Measurements from ENCODE around the gene DCTD.

Gene DCTD

GRCh38 chr4:182897601-182898478, 19.3 kb downstream of the DCTD start:
- no peak for TF ChIP-seq CTCF (IDR thresholded peaks at IDR 0.05)
- H3K9me3 ChIP-seq: no peaks in the 10 kb centered on the region
- intact Hi-C loops (cut with DNase I; ENCODE audit: low total_unique reads): no loop called here
- DNase-seq: no peak
- no peaks in the 10 kb centered on the region for H3K4me1 ChIP-seq
- H3K36me3 ChIP-seq: peaks cover 40 to 68% (median 54%) of the 10 kb centered on the region in 3 donors
- no peak overlapping the region for H3K27ac ChIP-seq
- no peaks in the 10 kb centered on the region for H3K27me3 ChIP-seq
- no peak overlapping the region for H3K4me3 ChIP-seq

- no peaks in the 10 kb centered on the region for H3K4me1 ChIP-seq
- no peaks in the 10 kb centered on the region for H3K9me3 ChIP-seq
- intact Hi-C loops (cut with DNase I; ENCODE audit: low total_unique reads): no loop called here
- no peak overlapping the region for H3K27ac ChIP-seq
- no peaks in the 10 kb centered on the region for H3K27me3 ChIP-seq
- H3K4me3 ChIP-seq: no peak overlapping the region
- peaks cover 48 to 70% (median 66%) of the 10 kb centered on the region in 3 donors for H3K36me3 ChIP-seq
- TF ChIP-seq CTCF (IDR thresholded peaks at IDR 0.05): no peak
- DNase-seq: no peak
These were observed 20.8 kb downstream of the DCTD start for GRCh38 chr4:182896421-182896820.

- DNase-seq: no peak
- Histone ChIP-seq H3K9me3 (no peaks in the 10 kb centered on the region), H3K27ac (no peak overlapping the region), H3K4me1 (no peaks in the 10 kb centered on the region), H3K36me3 (peaks cover 46 to 76% (median 72%) of the 10 kb centered on the region in 3 donors), H3K4me3 (no peak overlapping the region), H3K27me3 (no peaks in the 10 kb centered on the region)
- intact Hi-C loops (cut with DNase I; ENCODE audit: low total_unique reads): no loop called here
- TF ChIP-seq CTCF (IDR thresholded peaks at IDR 0.05): no peak
These were observed 21.3 kb downstream of the DCTD start for GRCh38 chr4:182895791-182896292.

GRCh38 chr4:182894681-182895275, 22.4 kb downstream of the DCTD start:
- peaks cover 49 to 82% (median 77%) of the 10 kb centered on the region in 3 donors for H3K36me3 ChIP-seq
- no peaks in the 10 kb centered on the region for H3K27me3 ChIP-seq
- no peak overlapping the region for H3K4me3 ChIP-seq
- H3K4me1 ChIP-seq: no peaks in the 10 kb centered on the region
- intact Hi-C loops (cut with DNase I; ENCODE audit: low total_unique reads): no loop called here
- DNase-seq: no peak
- H3K9me3 ChIP-seq: no peaks in the 10 kb centered on the region
- H3K27ac ChIP-seq: no peak overlapping the region
- TF ChIP-seq CTCF (IDR thresholded peaks at IDR 0.05): no peak

GRCh38 chr4:182893474-182894080, 23.6 kb downstream of the DCTD start:
- no peaks in the 10 kb centered on the region for H3K27me3 ChIP-seq
- H3K27ac ChIP-seq: no peak overlapping the region
- H3K4me1 ChIP-seq: no peaks in the 10 kb centered on the region
- no peaks in the 10 kb centered on the region for H3K9me3 ChIP-seq
- H3K36me3 ChIP-seq: peaks cover 55 to 84% (median 81%) of the 10 kb centered on the region in 3 donors
- intact Hi-C loops (cut with DNase I; ENCODE audit: low total_unique reads): no loop called here
- no peak overlapping the region for H3K4me3 ChIP-seq
- no peak for DNase-seq
- TF ChIP-seq CTCF (IDR thresholded peaks at IDR 0.05): no peak

Measured in tibial artery (tissue), 4 donors.